Gastroesophageal sphincter (tissue), 3 donors: Measurements from ENCODE around the gene SH3RF1.

Source experiments
- CTCF ChIP-seq, 4 experiments: fragments of 200-600 bp in 2 of 4; fragments of 450-650 bp in 2 of 4; sonication (generic) in 1 of 4; IDR thresholded peaks; one replicate each; pipeline ENCODE4 v1.5.1; 2017 to 2019; ENCODE audit warnings: antibody characterized with exemption in 4 of 4, mild to moderate bottlenecking in 2 of 4, moderate library complexity in 2 of 4
- EP300 ChIP-seq: sonication (generic); formaldehyde crosslinking; IDR thresholded peaks from one replicate; pipeline ENCODE4 v1.6.1; 2017; ENCODE audit warnings: antibody characterized with exemption, mild to moderate bottlenecking
- POLR2A ChIP-seq, 2 donors: fragments of 450-650 bp; IDR thresholded peaks; one replicate each; pipeline ENCODE4 v1.6.1; 2017; ENCODE audit warnings: antibody characterized with exemption in 2 of 2, mild to moderate bottlenecking in 2 of 2, moderate library complexity in 1 of 2
- POLR2AphosphoS5 ChIP-seq: sonication (generic); formaldehyde crosslinking; IDR thresholded peaks from one replicate; pipeline ENCODE4 v1.6.1; 2017; ENCODE audit warnings: antibody characterized with exemption

GRCh38 chr4:169098969-169099690 lies 171.6 kb downstream of the SH3RF1 start:
- TF ChIP-seq CTCF (IDR thresholded peaks at IDR 0.05) (no peak), EP300 (no peak), POLR2A (IDR thresholded peaks at IDR 0.05) (no peak), POLR2AphosphoS5 (no peak)
